ENCODE results near the gene FCAR. TPM values are rescaled to one million over a fixed set of nuclear protein-coding genes. Genes with fewer than 3 reads are reported as not detected.

Gene FCAR
- total RNA-seq, 1 experiment from 2014 or later: not detected

DNA sequence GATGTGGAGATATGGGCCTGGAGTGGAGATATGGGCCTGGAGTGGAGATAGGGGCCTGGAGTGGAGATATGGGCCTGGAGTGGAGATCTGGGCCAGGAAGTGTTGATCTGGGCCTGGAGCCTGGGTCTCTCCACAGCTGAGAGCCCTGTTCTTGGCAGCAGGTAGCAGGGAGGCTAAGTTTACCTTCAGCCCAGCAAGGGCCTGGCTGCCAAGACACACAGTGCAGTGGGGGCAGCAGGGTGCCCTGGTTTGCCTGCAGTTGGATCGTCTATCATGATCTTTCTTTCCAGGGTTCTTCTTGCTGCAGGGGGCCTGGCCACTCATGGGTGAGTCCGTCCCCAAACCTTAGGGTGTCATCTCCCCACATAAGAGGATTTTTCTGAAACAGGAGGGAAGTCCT, 23.1 kb upstream of the FCAR start:
- H3K9me3 ChIP-seq (ENCODE audit: control insufficient read depth in 1 of 2, insufficient read depth in 1 of 2, low read depth in 1 of 2, low read length in 2 of 2): no peaks in the 10 kb centered on the region
- peaks cover 3% of the 10 kb centered on the region for H3K27me3 ChIP-seq (ENCODE audit: insufficient read depth, low read length)
- CTCF ChIA-PET: no interaction called here

More for the DNA sequence above, 23.1 kb upstream of the FCAR start:
- no peak for TF ChIP-seq EGR1 (IDR thresholded peaks at IDR 0.05; ENCODE audit: low read depth)
- TF ChIP-seq EZH2phosphoT487 (IDR thresholded peaks at IDR 0.05; ENCODE audit: borderline replicate concordance): no peak
- TF ChIP-seq, protein P1, sequence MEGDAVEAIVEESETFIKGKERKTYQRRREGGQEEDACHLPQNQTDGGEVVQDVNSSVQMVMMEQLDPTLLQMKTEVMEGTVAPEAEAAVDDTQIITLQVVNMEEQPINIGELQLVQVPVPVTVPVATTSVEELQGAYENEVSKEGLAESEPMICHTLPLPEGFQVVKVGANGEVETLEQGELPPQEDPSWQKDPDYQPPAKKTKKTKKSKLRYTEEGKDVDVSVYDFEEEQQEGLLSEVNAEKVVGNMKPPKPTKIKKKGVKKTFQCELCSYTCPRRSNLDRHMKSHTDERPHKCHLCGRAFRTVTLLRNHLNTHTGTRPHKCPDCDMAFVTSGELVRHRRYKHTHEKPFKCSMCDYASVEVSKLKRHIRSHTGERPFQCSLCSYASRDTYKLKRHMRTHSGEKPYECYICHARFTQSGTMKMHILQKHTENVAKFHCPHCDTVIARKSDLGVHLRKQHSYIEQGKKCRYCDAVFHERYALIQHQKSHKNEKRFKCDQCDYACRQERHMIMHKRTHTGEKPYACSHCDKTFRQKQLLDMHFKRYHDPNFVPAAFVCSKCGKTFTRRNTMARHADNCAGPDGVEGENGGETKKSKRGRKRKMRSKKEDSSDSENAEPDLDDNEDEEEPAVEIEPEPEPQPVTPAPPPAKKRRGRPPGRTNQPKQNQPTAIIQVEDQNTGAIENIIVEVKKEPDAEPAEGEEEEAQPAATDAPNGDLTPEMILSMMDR (IDR thresholded peaks at IDR 0.05 in 2 of 3, conservative IDR thresholded peaks at IDR 0.05 in 1 of 3; ENCODE audit: borderline replicate concordance in 1 of 3, insufficient read depth in 1 of 3, low read depth in 2 of 3, low read length in 2 of 3): no peak
- no peak for TF ChIP-seq SRF (IDR thresholded peaks at IDR 0.05; ENCODE audit: low read depth)
- no peak for TF ChIP-seq RAD21 (IDR thresholded peaks at IDR 0.05; ENCODE audit: low read depth)
- TF ChIP-seq MAX (IDR thresholded peaks at IDR 0.05): no peak
- TF ChIP-seq CBX3 (IDR thresholded peaks at IDR 0.05; ENCODE audit: low read depth): no peak
- TF ChIP-seq SIN3A (IDR thresholded peaks at IDR 0.05; ENCODE audit: low read depth): no peak
- no peak for TF ChIP-seq POLR2AphosphoS5 (IDR thresholded peaks at IDR 0.05; ENCODE audit: low read depth, low read length)
- TF ChIP-seq, protein P2, sequence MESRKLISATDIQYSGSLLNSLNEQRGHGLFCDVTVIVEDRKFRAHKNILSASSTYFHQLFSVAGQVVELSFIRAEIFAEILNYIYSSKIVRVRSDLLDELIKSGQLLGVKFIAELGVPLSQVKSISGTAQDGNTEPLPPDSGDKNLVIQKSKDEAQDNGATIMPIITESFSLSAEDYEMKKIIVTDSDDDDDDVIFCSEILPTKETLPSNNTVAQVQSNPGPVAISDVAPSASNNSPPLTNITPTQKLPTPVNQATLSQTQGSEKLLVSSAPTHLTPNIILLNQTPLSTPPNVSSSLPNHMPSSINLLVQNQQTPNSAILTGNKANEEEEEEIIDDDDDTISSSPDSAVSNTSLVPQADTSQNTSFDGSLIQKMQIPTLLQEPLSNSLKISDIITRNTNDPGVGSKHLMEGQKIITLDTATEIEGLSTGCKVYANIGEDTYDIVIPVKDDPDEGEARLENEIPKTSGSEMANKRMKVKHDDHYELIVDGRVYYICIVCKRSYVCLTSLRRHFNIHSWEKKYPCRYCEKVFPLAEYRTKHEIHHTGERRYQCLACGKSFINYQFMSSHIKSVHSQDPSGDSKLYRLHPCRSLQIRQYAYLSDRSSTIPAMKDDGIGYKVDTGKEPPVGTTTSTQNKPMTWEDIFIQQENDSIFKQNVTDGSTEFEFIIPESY (IDR thresholded peaks at IDR 0.05; ENCODE audit: extremely low read depth, insufficient replicate concordance, low read length): no peak
- TF ChIP-seq POLR2A (IDR thresholded peaks at IDR 0.05; ENCODE audit: borderline replicate concordance, extremely low read depth, insufficient read depth, insufficient read length): no peak
- TF ChIP-seq SP1 (IDR thresholded peaks at IDR 0.05; ENCODE audit: low read depth): no peak
- TF ChIP-seq ZNF274 (IDR thresholded peaks at IDR 0.05; ENCODE audit: low read depth, low read length): no peak
- ATAC-seq (no peak), DNase-seq (ENCODE audit: low read depth, low spot score) (no peak)
- no peak overlapping the region for H2AFZ ChIP-seq (ENCODE audit: low read depth, low read length, poor library complexity, severe bottlenecking)
- no peaks in the 10 kb centered on the region for H3K9me2 ChIP-seq (ENCODE audit: insufficient read depth)
- no TSS peak for BruUV-seq (replicated peaks)
- intact Hi-C loops (cut with micrococcal nuclease): loop anchor here (10.0 kb wide), 1 partner anchor 76 kb away; no protein-coding TSS in a partner anchor
- H3K79me2 ChIP-seq (ENCODE audit: insufficient read depth, low read length): no peaks in the 10 kb centered on the region
- POLR2A ChIA-PET: no interaction called here
- no peak overlapping the region for H3K4me2 ChIP-seq (ENCODE audit: low read length)
- H3K4me1 ChIP-seq (ENCODE audit: control insufficient read depth in 1 of 2, insufficient read depth in 2 of 2, low read length in 2 of 2): no peaks in the 10 kb centered on the region
- RAD21 ChIA-PET (ENCODE audit: low non-redundant PET in 1 of 2, low total read pairs in 2 of 2, uncharacterized antibody in 2 of 2, unreplicated experiment in 2 of 2): no interaction called here
- H3K27ac ChIP-seq (ENCODE audit: low read depth, low read length): no peak overlapping the region
- H3K4me3 ChIP-seq (replicated peaks in 1 of 2; ENCODE audit: low read depth in 1 of 2, low read length in 2 of 2): no peak overlapping the region
- no peaks in the 10 kb centered on the region for H4K20me1 ChIP-seq (ENCODE audit: insufficient read depth)
- no peaks in the 10 kb centered on the region for H3K36me3 ChIP-seq (ENCODE audit: control insufficient read depth in 1 of 2, insufficient read depth in 2 of 2, low read length in 2 of 2)
- H3K9ac ChIP-seq (ENCODE audit: low read length): no peak overlapping the region
